NCI-H524 treated with DMSO at 0.1 percent for 48 hours (cell line): ENCODE results near the gene BICD1.

Experiments used
- DNase-seq: peaks from one replicate; lab custom pipeline; 2025; lab: John Stamatoyannopoulos, UW

Gene BICD1

GRCh38 chr12:32281098-32281497 is 174.5 kb downstream of the BICD1 start:
- no peak for DNase-seq

- DNase-seq = no peak
Observed at GRCh38 chr12:32284561-32284960, 177.9 kb downstream of the BICD1 start.

- no peak for DNase-seq
Observed at GRCh38 chr12:32285021-32285420, 178.4 kb downstream of the BICD1 start.

- DNase-seq = no peak
Observed at GRCh38 chr12:32285489-32285888, 178.8 kb downstream of the BICD1 start.

- DNase-seq = no peak
Observed at GRCh38 chr12:32290411-32290810, 183.8 kb downstream of the BICD1 start.

GRCh38 chr12:32292151-32292550 is 185.5 kb downstream of the BICD1 start:
- no peak for DNase-seq

GRCh38 chr12:32293808-32294419 is 187.3 kb downstream of the BICD1 start:
- DNase-seq = no peak

GRCh38 chr12:32296567-32296966 is 189.9 kb downstream of the BICD1 start:
- DNase-seq = no peak

GRCh38 chr12:32298917-32299316 is 192.3 kb downstream of the BICD1 start:
- no peak for DNase-seq

GRCh38 chr12:32301216-32301615 is 194.6 kb downstream of the BICD1 start:
- DNase-seq = no peak

- DNase-seq = peak; percentile 17
Observed at GRCh38 chr12:32302218-32303173, 195.8 kb downstream of the BICD1 start.

- DNase-seq = no peak
Observed at GRCh38 chr12:32303174-32303549, 196.5 kb downstream of the BICD1 start.

- no peak for DNase-seq
Observed at GRCh38 chr12:32305163-32305562, 198.5 kb downstream of the BICD1 start.

GRCh38 chr12:32307326-32307725 is 200.7 kb downstream of the BICD1 start:
- no peak for DNase-seq

- peak; percentile 15 for DNase-seq
Observed at GRCh38 chr12:32309811-32310736, 203.4 kb downstream of the BICD1 start.

GRCh38 chr12:32312049-32312670 is 205.5 kb downstream of the BICD1 start:
- DNase-seq = peak; percentile 13

- DNase-seq = no peak
Observed at GRCh38 chr12:32322354-32322753, 215.7 kb downstream of the BICD1 start.

- no peak for DNase-seq
Observed at GRCh38 chr12:32331133-32331532, 224.5 kb downstream of the BICD1 start.

GRCh38 chr12:32332446-32332845 is 225.8 kb downstream of the BICD1 start:
- no peak for DNase-seq

GRCh38 chr12:32334371-32334777 is 227.7 kb downstream of the BICD1 start:
- DNase-seq = no peak

GRCh38 chr12:32336261-32336660 is 229.6 kb downstream of the BICD1 start:
- no peak for DNase-seq

- no peak for DNase-seq
Observed at GRCh38 chr12:32343496-32343895, 236.8 kb downstream of the BICD1 start.
